LNCAP (cell line): ENCODE measurements around the gene SORBS1.

ENCODE experiments used
- CTCF ChIP-seq: fragments of 450-650 bp; IDR thresholded peaks from 2 replicates; pipeline ENCODE4 v1.5.1; 2017; ENCODE audit warnings: mild to moderate bottlenecking

SORBS1 gene

GRCh38 chr10:95391581-95392216 lies 169.5 kb downstream of the SORBS1 start:
- TF ChIP-seq CTCF: no peak

GRCh38 chr10:95391164-95391563 lies 170.0 kb downstream of the SORBS1 start:
- TF ChIP-seq CTCF: no peak

GRCh38 chr10:95389982-95390381 lies 171.2 kb downstream of the SORBS1 start:
- no peak for TF ChIP-seq CTCF

GRCh38 chr10:95389176-95389575 lies 172.0 kb downstream of the SORBS1 start:
- TF ChIP-seq CTCF: no peak

- no peak for TF ChIP-seq CTCF
Measured at GRCh38 chr10:95388539-95388938, 172.6 kb downstream of the SORBS1 start.

GRCh38 chr10:95388109-95388471 lies 173.1 kb downstream of the SORBS1 start:
- TF ChIP-seq CTCF: no peak

GRCh38 chr10:95384011-95384704 lies 177.0 kb downstream of the SORBS1 start:
- no peak for TF ChIP-seq CTCF

GRCh38 chr10:95382596-95382995 lies 178.6 kb downstream of the SORBS1 start:
- TF ChIP-seq CTCF: no peak
